HepG2 (cell line): ENCODE results near the gene XK. TPM values are rescaled to one million over a fixed set of nuclear protein-coding genes. Genes with fewer than 3 reads are reported as not detected.

Source experiments
- ATAC-seq: fragments of 200-7000 bp; cut with Tn5 transposase; 3 replicates; pipeline ENCODE4 v1.9.1; 2020; ENCODE audit warnings: mild to moderate bottlenecking, moderate library complexity
- BruUV-seq: library from RNA; stranded (reverse); fragments of 400-500 nt; replicated peaks from 2 replicates; lab custom pipeline; 2021; lab: Mats Ljungman, UMichigan
- CTCF ChIA-PET: fragments of 300-600 bp; formaldehyde crosslinking; extraction: SDS; loops from one replicate; lab custom pipeline; 2021; ENCODE audit warnings: low total read pairs, inconsistent platforms, low intra/inter-chr PET ratio; lab: Yijun Ruan, JAX
- POLR2A ChIA-PET: fragments of 350-600 bp; sonication (Branson Sonifier 250); formaldehyde crosslinking; loops from one replicate; lab custom pipeline; 2020; ENCODE audit warnings: antibody characterized with exemption, inconsistent platforms; lab: Yijun Ruan, JAX
- DNase-seq: peaks from one replicate; pipeline ENCODE4 v3.0.0-alpha.2; 2015; ENCODE audit warnings: low spot score
- FAIRE-seq: peaks from 3 replicates; lab custom pipeline; 2011; peaks lifted over from hg19 to GRCh38; lab: Jason Lieb, UNC
- H2AFZ ChIP-seq: one replicate; pipeline ENCODE4 v1.6.1; 2011; ENCODE audit warnings: low read length, inconsistent platforms
- H3K27ac ChIP-seq: fragments of 300-600 bp; 3 replicates; pipeline ENCODE4 v1.8.0; 2011; ENCODE audit warnings: mixed run types, mild to moderate bottlenecking, mixed read lengths, low read length, inconsistent platforms; ENCODE audit not compliant: insufficient read depth; ENCODE audit errors: extremely low read length
- H3K27me3 ChIP-seq, 2 experiments: fragments of 200-600 bp in 1 of 2; 2 replicates in 1 of 2; 3 replicates in 1 of 2; pipeline versions ENCODE4 v1.6.0 to v1.8.0; 2011; ENCODE audit warnings: low read length in 2 of 2, mild to moderate bottlenecking in 2 of 2, moderate library complexity in 2 of 2, inconsistent platforms in 1 of 2; ENCODE audit not compliant: insufficient read depth in 2 of 2, control insufficient read depth in 1 of 2
- H3K36me3 ChIP-seq, 2 experiments: fragments of 200-600 bp in 1 of 2; replicated peaks in 1 of 2; 2 replicates in 1 of 2; 3 replicates in 1 of 2; pipeline versions ENCODE4 v1.5.1 to v1.8.0; 2011; ENCODE audit warnings: low read length in 2 of 2, inconsistent platforms in 1 of 2; ENCODE audit not compliant: insufficient read depth in 2 of 2, control insufficient read depth in 1 of 2
- H3K4me1 ChIP-seq: 2 replicates; pipeline ENCODE4 v1.5.1; 2012; ENCODE audit warnings: low read length, inconsistent platforms; ENCODE audit not compliant: insufficient read depth
- H3K4me2 ChIP-seq: 2 replicates; pipeline ENCODE4 v1.6.0; 2011; ENCODE audit warnings: low read depth, low read length, inconsistent platforms
- H3K4me3 ChIP-seq, 3 experiments: fragments of 200-600 bp in 1 of 3; sonication (generic), shearing (Covaris generic) in 1 of 3; replicated peaks in 1 of 3; 2 replicates each; pipeline ENCODE4 v1.5.1; 2011 to 2016; ENCODE audit warnings: low read length in 3 of 3, inconsistent platforms in 2 of 3, low read depth in 2 of 3, mild to moderate bottlenecking in 2 of 3, control low read depth in 1 of 3, mixed read lengths in 1 of 3; ENCODE audit not compliant: insufficient read depth in 1 of 3
- H3K79me2 ChIP-seq: one replicate; pipeline ENCODE4 v1.6.1; 2011; ENCODE audit warnings: low read length, inconsistent platforms; ENCODE audit not compliant: insufficient read depth
- H3K9ac ChIP-seq: 2 replicates; pipeline ENCODE4 v1.6.0; 2011; ENCODE audit warnings: mild to moderate bottlenecking, low read depth, low read length, inconsistent platforms; ENCODE audit not compliant: insufficient read depth
- H3K9me3 ChIP-seq: 2 replicates; pipeline ENCODE4 v1.5.1; 2012; ENCODE audit warnings: mild to moderate bottlenecking, low read length
- H4K20me1 ChIP-seq: 2 replicates; pipeline ENCODE4 v1.6.0; 2011; ENCODE audit warnings: inconsistent platforms, mild to moderate bottlenecking, low read length, moderate library complexity; ENCODE audit not compliant: insufficient read depth
- BORCS8-MEF2B ChIP-seq: sonication (generic); formaldehyde crosslinking; IDR thresholded peaks from 2 replicates; pipeline ENCODE4 v1.8.0; 2022; ENCODE audit warnings: mild to moderate bottlenecking, missing genetic modification reagents
- BRCA1 ChIP-seq: sonication (generic); formaldehyde crosslinking; IDR thresholded peaks from 2 replicates; pipeline ENCODE4 v1.4.0; 2020; ENCODE audit warnings: missing genetic modification reagents
- DPF2 ChIP-seq: sonication (generic); formaldehyde crosslinking; IDR thresholded peaks from 2 replicates; pipeline ENCODE4 v1.4.0; 2020; ENCODE audit warnings: mild to moderate bottlenecking, low read depth, missing genetic modification reagents, borderline replicate concordance
- HMG20A ChIP-seq: IDR thresholded peaks from 2 replicates; pipeline ENCODE4 v1.6.1; 2016; ENCODE audit warnings: borderline replicate concordance
- HNRNPL ChIP-seq: fragments of 200-400 bp; formaldehyde crosslinking; IDR thresholded peaks from 2 replicates; pipeline ENCODE4 v1.6.1; 2017; ENCODE audit warnings: mild to moderate bottlenecking, low read depth, low read length
- NR1H2 ChIP-seq: sonication (generic); formaldehyde crosslinking; IDR thresholded peaks from 2 replicates; pipeline ENCODE4 v1.8.1; 2022; ENCODE audit warnings: low read depth, missing genetic modification reagents, borderline replicate concordance
- ONECUT2 ChIP-seq: sonication (generic); formaldehyde crosslinking; IDR thresholded peaks from 2 replicates; pipeline ENCODE4 v1.4.0; 2020; ENCODE audit warnings: missing genetic modification reagents
- ZBTB4 ChIP-seq: sonication (generic); formaldehyde crosslinking; IDR thresholded peaks from 2 replicates; pipeline ENCODE4 v1.4.0; 2020; ENCODE audit warnings: missing genetic modification reagents, mild to moderate bottlenecking, borderline replicate concordance
- ZNF777 ChIP-seq: sonication (generic); formaldehyde crosslinking; IDR thresholded peaks from 2 replicates; pipeline ENCODE4 v1.4.0; 2020; ENCODE audit warnings: missing genetic modification reagents
- WGBS: methylation state at CpG from one replicate; pipeline ENCODE4 v1.1.6; 2017; ENCODE audit warnings: low lambda C conversion rate; 5-methylcytosine and 5-hydroxymethylcytosine counted together
- in situ Hi-C: cut with HindIII; loops from 2 replicates; pipeline ENCODE4 v1.10.0; 2017; ENCODE audit warnings: low pct_unique_long_range_greater_than_20kb; ENCODE audit not compliant: extremely low pct_ligation_motif_present
- intact Hi-C: fragments of 100-400 bp; cut with micrococcal nuclease; formaldehyde crosslinking; loops from one replicate; pipeline ENCODE4 v1.10.0; 2022; ENCODE audit not compliant: unreplicated experiment
- polyA plus RNA-seq, 8 experiments: library from polyadenylated mRNA; depleted of rRNA in 3 of 8; stranded (reverse) in 7 of 8; unstranded in 1 of 8; fragments of >200 nt; fragmentation: Illumina TruSeq in 4 of 8; extraction: Trizol in 4 of 8; gene quantifications; 2 replicates each; pipeline versions ENCODE4 v1.2.1 to v1.2.3, GENCODE V29; 2011 to 2016; ENCODE audit warnings: low read depth in 4 of 8, missing spikeins in 1 of 8, mixed read lengths in 1 of 8; ENCODE audit not compliant: insufficient read depth in 1 of 8
- total RNA-seq, 5 experiments: library from RNA; depleted of rRNA; stranded (reverse); fragments of >200 nt; fragmentation: Illumina TruSeq; extraction: Trizol; gene quantifications; 2 replicates each; pipeline ENCODE4 v1.2.3, GENCODE V29; 2016; ENCODE audit warnings: low read depth in 1 of 5

The XK gene
- total and polyA plus RNA-seq, 2 of the 13 experiments (the other 11 are each of a cell fraction or from before 2014, with no cell fraction given): not detected

GRCh38 chrX:37716602-37717001 lies 31.0 kb downstream of the XK start (continued):
- no peak for TF ChIP-seq NR1H2 (CRISPR knock-in tag)
- TF ChIP-seq BRCA1 (CRISPR knock-in tag): no peak
- TF ChIP-seq ZBTB4 (CRISPR knock-in tag): no peak
- TF ChIP-seq ZNF777 (CRISPR knock-in tag): no peak
- no peak for TF ChIP-seq HMG20A (CRISPR knock-in tag)

- no peak for ATAC-seq
- in situ Hi-C loops: no loop called here
- no peaks in the 10 kb centered on the region for H3K4me1 ChIP-seq
- WGBS: 0% methylated on average over 1 of the region's 1 CpG
- DNase-seq: no peak
- H2AFZ ChIP-seq: no peak overlapping the region
- POLR2A ChIA-PET: no interaction called here
- TF ChIP-seq BORCS8-MEF2B (CRISPR knock-in tag) (no peak), ONECUT2 (CRISPR knock-in tag) (no peak), HNRNPL (no peak), DPF2 (CRISPR knock-in tag) (no peak)
- TF ChIP-seq, all 625 proteins: peak for 0
- Histone ChIP-seq H3K36me3 (no peaks in the 10 kb centered on the region), H3K27me3 (no peaks in the 10 kb centered on the region), H3K9me3 (no peaks in the 10 kb centered on the region), H3K4me2 (no peak overlapping the region), H3K9ac (no peak overlapping the region), H3K4me3 (no peak overlapping the region), H4K20me1 (no peaks in the 10 kb centered on the region), H3K79me2 (no peaks in the 10 kb centered on the region), H3K27ac (no peak overlapping the region)
- no peak for FAIRE-seq
- intact Hi-C loops: no loop called here
- CTCF ChIA-PET: no interaction called here
- no TSS peak for BruUV-seq
These were observed 32.1 kb downstream of the XK start for GRCh38 chrX:37717708-37718107.
